Mucosa of gallbladder (tissue), 1 donor: ENCODE results near the gene ENTPD2. TPM values are rescaled to one million over a fixed set of nuclear protein-coding genes. Genes with fewer than 3 reads are reported as not detected.
"Not testable (repeated sequence)": the region's sequence is repeated elsewhere in the genome, so short reads cannot be mapped to it uniquely, and the experiment has no call there.

Source experiments
- DNase-seq: peaks from one replicate; pipeline ENCODE4 v3.0.0-alpha.2; 2020; ENCODE audit warnings: low spot score
- total RNA-seq: library from RNA; stranded (reverse); gene quantifications from one replicate; pipeline ENCODE4 v1.2.1, GENCODE V29; 2021
- donor health status: DM: no; HTN: no; CAD: no.

ENTPD2 gene
- total RNA-seq, 1 donor from 2014 or later = 41.1 TPM

DNA sequence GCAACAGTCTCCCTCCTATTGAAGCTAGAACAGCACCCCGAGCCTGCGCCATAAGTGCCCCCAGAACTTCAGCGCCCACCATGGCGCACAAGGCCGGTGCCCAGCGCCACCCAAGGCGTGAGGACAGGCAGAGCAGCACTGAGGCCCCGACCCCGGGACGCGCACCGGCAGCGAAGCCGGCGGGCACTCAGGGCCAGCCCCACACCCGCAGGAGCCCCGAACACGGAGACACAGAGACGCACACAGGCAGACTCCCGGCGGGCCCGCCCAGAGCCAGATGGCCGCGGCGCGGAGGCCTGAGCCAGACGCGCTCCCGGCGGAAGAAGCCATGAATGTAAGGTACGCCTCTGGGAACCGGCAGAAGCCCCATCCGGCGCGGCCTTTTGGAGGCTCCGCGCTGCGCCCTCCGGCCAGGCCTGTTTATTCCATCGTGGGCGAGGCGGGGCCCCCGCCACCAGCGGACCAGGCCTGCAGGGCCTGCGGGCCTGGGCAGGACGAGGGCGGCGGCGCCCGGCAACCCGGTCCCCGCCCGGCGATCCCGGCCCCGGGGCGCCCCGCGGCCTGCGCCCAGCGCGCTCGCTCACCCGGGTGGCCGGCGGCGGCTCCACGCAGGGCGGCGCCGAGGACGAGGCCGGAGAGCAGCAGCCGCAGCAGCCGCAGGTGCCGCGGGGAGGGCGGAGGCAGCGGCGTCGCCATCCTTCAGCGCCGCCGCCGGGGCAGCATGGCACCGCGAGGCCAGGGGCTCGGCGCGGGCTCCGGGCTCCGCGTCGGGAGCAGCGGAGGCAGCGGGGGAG, 8.4 kb downstream of the ENTPD2 start:
- no peak for DNase-seq

DNA sequence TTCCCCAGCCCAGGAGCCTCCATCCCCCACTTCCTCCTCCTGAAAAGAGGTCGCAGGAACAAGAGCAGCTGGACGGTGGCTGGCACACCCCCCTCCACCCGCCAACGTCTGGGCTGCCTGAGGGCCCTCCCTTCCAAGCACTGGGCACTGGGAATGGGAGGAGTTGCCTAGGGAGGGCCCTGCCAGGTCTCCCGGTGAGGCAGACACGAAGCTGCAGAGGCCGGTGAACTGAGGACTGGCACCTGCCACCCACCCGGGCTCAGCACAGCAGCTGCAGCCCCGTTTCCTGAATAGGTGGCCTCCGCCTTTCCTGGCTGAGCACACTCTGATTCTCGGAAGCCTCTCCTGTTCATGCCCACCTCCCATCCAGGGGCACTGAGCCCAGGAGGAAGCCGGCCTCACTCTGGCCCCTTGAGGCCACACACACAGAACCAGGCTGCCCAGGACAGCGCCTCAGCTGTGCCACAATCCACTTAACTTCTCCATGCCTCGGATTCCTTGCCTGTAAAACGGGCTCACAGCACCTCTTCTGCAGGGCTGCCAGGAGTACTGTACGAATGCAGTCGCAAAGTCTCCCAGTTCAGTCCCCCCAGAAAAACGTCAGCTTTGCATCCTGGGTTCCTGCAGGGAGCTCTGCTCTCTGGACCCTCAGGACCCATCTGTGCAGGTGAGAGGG, 9.2 kb downstream of the ENTPD2 start:
- DNase-seq = peak; percentile 61

DNA sequence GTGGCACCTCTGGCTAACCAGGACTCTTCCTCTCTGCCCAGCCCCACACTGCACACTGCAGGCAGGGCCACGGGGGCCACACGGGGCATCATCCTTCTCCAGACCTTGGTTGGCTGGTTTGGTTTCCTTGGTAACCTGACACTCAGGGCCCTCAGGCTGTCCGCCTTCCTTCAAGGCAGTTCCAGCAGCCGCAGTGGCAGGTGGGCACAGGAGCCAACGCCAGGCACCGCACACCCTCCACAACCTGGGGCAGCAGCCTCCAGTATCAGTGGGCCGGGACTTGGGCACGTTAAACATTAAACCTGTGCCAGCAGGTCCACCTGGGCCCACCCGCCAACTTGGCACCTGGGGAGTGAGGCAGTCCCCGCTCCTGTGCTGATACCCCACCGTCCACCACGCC, 9.8 kb downstream of the ENTPD2 start:
- no peak for DNase-seq

DNA sequence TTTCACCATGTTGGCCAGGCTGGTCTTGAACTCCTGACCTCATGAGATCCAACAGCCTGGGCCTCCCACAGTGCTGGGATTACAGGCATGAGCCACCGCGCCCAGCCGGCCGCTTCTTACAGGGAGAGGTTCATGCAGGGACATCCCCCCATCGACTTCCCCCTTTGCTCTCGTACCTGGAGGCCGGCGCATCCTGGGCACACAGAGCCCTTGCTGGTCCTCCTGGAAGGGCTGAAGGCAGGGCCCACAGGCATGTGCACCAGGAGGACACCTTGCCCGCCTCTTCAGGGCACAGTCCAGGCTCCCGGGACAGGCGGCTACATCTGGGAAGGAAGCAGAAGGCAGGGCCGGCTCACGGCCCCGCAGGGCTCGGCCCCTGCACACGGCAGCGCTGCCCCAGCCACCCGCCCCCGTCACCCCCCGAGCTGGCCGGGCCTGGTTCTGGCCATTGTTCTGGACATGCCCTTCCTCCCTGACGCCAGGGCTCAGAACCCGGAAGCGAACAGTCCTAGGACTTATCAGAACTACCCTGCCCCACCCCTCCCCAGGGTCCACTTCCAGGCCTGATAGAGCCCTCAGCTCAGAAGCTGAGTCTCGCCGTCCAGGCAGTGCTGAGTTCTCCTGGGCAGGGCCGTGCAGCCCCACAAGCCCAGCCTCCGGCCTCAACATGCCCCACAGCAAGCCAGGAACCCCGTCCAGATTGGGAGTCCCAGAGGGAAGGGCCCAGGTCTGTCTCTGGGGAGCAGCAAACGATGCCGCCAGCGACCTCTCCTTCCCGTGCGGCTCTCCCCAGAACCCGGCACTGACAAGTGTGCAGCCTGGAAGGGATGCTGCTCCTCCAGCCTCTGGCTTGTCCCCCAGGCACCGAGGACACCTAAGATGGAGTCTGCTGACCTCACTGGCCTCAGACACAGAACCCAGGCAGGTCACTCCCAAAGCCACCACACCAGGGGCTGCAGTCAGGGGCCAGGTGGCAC, 10.8 kb downstream of the ENTPD2 start:
- DNase-seq = no peak

DNA sequence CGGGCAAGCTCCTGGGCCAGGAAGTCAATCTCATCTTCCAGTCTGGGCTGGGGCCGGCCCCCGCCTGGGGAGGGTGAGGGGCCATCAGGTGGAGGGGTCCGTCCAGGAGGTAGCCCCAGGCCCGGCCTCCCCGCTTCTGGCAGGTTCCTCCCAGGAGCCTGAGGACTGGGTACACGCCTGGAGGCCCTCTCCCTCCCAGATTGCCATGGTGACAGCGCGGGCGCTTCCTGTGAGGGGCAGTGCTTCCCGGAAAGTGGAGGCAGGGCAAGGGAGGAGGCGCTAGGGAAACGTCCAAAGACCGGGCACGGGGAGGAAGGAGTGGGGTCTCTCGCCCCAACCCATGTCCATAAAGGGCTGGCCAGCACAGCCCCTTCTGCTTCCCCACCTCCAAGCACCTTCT, 12.7 kb downstream of the ENTPD2 start:
- no peak for DNase-seq

DNA sequence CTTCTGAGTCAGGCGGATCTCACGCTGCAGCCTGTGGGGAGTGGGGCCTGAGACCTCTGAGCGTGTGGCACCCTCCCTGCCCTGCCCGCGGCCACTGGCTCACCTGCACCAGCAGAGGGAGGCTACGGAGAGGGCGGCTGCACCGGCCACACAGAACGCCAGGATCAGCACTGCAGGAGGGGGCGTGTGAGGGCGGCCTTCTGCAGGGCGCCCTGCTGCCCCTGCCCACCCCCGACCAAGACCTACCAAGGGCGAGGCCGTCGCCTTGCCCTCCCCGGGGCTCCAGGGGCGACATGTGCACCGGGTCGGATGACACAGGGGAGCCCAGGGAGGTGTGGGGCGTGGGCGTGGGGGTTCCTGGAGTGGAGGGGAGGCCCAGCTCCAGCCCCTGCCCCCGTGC, 13.3 kb downstream of the ENTPD2 start:
- DNase-seq = no peak

DNA sequence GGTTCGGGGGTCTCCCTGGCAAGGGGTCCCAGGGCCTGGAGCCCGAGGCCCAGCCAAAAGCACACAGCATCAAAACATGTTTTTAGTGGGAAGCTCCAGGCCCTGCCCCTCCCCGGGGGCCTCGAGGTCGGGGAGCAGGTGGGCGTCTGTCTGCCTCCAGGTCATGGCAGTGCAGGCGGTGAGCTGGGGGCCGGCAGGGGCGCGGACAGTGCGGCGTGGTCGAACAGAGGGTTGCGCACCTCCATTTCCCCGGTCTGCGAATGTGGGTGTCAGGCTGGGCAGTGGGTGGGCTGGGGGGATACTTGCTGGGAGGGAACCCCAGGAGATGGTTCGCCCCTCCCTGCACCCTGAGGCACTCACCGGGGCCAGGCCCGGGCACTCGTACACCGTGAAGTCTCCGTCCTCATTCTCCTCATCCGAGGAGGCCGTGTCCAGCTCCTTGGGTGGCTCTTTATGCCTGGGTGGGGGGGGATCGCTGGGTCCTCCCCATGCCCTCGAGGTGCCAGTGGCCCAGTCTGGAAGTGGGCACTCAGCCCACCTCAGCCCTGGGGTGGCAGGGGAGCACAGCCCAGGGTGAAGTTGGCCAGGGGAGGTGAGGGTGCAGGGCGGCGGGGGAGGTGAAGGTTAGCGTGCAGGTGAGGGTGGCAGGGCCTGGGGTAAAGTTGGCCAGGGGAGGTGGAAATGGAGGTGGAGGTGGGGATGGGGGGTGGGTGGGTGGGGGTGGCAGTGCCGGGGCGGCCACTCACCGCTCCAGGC, 14.1 kb downstream of the ENTPD2 start:
- DNase-seq = no peak

DNA sequence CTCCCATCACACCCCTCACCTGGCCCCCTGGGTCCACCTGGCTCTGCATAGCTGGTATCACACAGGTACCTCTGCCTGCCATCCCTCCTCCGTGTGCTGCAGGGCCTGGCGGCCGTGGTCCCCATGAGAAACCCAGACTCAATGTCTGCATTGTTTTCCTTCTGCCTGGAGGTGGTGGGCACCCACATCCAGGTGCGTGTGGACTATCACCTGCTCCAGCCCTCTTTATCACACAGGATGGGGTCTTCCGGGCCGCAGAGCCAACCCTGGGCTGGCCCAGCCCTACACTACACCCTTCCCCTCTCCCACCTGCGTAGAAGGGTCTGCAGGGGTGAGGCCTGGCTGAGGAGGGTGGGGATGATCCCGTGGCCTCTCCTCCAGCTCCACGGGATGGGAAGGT, 14.9 kb downstream of the ENTPD2 start:
- no peak for DNase-seq

DNA sequence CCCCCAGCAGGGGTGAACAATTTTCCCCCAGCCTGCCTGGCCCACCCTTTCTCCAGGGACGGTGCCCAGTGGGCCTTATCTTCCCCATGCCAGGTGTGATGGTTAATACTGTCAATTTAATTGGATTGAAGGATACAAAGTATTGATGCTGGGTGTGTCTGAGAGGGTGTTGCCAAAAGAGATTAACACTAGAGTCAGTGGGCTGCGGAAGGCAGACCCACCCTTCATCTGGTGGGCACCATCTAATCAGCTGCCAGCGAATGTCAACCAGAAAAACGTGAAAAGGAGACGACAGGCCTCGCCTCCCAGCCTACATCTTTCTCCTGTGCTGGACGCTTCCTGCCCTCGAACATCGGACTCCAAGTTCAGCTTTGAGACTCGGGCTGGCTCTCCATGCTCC, 16.4 kb downstream of the ENTPD2 start:
- no peak for DNase-seq

DNA sequence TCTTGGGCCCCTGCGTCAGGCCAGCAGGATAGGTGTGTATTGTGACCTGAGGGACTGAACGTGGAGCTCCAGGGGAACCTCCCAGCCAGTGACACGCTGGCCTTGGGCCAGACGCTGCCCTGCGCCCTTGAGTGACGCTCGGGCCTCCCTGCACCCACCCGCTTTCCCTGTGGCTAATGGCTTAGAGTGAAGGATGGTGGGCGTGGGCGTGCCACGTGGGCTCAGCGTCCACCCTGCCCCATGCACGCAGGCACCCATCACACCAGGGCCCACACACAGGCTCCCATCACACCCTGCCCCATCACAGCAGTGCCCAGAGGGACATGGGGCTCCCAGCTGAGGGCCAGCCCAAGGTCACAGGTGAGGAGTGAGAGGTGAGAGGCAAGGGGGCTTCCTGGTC, 16.8 kb downstream of the ENTPD2 start:
- DNase-seq = no peak

DNA sequence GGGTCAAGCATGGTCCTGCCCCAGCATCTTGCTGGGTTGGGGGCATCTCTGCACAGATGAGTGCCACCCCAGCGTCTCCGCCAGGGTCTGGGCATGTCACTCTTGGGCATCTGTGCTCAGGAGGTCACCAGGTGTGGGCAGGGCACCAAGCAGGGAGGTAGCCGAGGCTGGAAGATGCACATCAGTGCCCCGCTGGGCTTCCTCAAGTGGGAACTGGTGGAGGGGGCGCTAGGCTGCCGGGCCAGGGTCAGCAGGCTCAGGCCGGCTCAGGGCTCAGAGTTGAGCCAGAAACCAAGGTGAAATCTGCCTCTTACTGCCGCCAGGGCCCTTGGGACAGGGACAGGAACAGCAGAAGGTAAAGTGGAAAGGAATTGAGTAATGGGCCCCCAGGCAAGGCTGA, 17.9 kb downstream of the ENTPD2 start:
- DNase-seq = no peak

DNA sequence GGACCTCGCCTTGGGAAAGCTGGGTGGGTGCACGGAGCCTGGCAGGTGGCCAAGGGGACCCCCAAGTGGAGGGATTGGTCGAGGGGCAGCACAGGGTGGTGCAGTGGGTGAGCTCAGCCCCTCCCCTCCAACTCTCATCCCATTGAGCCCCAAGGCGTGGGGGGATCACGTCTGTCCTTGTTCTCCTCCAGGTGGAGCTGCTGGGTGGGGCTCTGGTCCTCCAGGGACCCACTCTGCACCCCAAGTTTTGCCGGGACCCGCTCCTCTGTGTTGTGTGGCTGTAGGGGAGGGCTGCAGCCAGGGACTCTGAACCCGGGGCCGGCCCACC, 18.4 kb downstream of the ENTPD2 start:
- no peak for DNase-seq

DNA sequence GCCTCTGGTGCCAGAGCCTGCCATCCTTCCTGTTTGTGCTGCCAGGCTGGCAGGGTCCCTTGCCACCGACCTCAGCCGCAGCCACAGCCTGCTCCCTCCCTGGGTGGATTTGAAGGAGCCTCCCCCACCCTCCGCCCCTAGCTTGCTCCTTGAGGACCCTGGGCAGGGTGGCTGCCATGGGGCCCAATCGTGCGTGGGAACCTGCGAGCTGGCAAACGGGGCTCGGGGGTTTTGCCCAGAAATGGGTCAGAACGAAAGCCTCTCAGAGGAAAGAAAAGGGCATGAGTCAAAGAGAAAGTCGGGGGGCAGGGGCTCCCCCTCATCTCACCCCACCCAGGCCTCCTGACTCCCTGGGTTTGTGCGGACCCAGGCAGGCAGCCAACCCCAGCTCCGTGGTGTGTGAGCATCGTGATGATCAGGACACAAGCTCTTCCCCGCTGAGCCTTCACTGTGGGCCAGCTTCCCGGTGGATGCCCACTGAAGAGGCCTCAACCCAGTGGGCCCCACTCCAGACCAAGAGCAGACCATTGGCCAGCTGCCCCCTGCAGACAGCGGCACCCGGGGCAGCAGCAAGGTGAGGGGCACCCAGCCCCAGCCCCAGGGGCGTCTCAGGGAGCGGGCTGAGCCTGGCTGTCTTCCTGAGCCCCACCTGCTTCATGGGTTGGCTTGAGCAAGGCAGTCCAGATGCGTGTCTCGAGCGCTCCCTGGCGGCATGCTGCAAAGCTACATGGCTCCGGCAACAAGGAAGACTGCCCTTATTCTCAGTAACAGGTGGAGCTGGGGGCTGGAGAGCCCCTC, 19.0 kb downstream of the ENTPD2 start:
- DNase-seq = peak; percentile 84

DNA sequence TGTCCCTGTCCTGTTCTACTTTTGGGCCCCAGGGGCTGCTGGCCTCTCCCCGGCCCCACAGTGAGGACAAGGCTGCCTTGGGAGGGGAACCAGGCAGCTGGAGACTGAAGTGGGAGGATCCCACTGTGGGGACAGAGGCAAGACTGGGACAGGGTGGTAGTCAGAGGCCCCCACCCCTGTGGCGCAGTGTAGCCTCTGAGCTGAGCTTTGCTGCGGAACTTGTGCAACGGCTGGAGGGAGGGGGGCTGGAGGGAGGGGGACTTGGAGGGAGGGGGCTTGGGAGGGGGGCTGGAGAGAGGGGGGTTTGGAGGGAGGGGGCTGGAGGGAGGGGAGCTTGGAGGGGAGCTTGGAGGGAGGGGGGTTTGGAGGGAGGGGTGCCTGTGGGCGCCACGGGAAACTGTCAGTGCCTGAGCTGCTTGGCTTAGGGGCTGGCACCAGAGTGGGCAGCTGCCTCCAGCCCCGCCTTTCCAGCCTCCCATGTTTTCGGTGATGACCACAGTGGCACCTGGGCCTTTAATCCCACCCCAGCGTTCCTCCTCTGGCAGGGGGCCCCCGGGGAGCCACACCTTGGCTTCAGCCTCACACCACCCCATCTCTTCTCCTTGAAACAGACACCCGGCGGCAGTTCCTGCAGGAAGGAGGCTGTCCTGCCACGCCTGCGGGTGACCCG, 19.7 kb downstream of the ENTPD2 start:
- no peak for DNase-seq

DNA sequence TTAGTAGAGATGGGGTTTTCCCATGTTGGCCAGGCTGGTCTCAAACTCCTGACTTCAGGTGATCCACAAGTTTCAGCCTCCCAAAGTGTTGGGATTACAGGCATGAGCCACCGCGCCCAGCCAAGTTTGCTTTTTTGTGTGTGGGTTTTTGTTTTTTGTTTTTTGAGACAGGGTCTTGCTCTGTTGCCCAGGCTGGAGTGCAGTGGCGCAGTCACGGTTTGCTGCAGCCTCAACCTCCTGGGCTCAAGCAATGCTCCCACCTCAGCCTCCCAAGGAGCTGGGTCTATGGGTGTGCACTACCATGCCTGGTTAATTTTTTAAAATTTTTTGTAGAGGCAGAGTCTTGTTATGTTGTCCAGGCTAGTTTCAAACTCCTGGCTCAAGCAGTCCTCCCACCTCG, 20.4 kb downstream of the ENTPD2 start:
- not testable (repeated sequence) for DNase-seq

DNA sequence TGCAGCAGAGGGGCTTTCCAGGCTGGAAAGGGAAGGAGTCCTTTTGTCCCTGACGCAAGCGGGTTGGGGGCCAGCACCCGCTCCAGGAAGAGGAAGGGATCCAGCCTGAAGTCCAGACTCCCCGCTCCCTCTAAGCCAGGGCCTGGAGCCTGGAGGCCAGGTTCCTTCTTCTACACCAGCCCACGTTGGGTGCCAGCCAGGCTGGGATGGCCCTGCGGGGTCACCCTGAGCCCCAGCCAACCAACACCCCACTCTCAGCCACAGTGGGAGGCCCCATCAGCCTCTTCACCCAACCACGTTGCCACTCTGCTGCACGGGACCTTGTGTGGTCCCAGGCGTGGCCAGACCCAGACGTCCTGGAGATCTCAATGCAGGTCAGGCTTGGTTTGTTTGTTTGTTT, 21.0 kb downstream of the ENTPD2 start:
- no peak for DNase-seq

DNA sequence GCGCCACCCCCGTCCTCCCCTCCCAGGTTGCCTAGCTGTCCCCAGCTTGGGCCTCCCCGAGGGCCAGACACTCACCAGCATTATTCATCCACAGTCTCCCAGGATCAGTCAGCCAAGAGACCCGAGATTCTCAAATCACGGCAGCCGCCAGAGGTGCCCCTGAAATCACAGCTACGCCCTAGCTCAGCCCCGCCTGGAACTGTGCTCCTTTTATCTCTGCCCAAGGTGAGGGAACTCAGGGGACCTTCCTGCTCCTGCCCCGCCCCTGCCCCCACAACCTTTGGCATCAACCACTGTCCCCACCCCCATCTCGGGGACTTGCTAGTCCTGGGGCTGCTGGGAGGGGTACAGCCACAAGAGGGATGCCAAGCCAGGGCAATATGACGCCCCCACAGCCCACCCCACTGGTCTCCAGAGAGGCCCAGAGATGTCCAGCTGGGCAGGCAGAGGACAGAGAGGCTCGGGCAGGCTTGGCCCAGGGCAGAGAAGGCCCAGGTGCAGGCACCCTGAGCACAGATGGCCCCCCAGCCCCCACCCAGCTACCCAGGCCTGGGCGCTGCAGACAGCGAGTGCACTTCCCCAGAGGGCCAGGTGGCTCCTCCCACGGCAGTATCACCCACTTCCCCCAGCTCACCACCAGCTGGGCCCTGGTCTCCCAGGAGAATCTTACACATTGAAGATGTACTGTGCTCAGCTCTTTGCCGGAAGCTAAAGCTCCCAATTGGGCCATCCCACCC, 21.8 kb downstream of the ENTPD2 start, which contains the start of gene FUT7:
Gene FUT7, minus strand, starts transcription at position 185 of the 737 bp plus-strand sequence. Its CDS starts 97 bp downstream, at position 88.
- DNase-seq = no peak

DNA sequence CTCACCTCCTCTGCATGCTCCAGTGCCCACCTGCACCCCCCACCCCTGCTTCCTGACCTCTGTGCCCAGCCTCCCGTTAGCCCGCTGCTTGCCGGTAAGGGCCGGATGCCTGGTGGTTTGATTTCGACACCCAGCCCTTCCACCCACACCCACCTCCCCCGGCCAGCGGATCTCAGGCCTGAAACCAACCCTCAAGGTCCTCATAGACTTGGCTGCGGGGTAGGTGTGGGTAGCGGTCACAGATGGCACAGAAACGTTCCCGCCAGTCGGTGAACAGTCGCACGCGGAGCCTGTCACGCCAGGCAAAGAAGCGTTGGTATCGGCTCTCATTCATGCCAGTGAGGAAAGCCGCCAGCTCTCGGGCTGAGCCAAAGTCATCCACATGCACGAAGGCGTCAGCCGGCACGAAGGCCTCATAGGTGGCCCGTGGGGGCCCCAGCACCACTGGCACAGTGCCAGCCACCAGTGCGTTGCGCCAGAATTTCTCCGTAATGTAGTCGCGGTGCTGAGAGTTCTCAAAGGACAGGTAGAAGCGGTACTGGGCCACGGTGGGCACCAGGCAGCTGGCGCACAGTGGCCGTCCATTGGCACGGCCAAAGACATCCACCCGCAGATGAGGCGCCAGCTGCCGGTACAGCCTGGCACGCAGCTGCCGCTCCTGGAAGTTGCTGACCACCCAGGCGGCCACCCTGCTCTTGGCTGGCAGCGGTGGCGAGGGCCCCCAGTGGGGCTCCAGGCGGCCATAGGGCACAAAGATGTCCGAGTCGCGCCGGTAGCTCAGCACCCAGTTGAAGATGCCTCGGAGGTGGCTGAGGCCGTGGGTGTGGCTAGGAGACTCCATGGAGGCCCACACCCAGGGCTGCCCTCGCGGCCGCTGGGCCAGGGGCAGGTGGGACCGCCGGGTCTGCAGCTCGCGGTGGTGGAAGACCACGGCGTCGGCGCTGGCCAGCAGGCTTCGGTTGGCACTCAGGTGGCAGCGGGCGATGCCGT, 23.0 kb downstream of the ENTPD2 start:
- no peak for DNase-seq
